Trophoblast cell (in vitro differentiated cells and primary cell): ENCODE results near the gene ZFTA.
A peak's percentile ranks its signal among the peaks of the same experiment; 100 is the strongest.

Experiments used
- DNase-seq, 2 donors: peaks; one replicate each; pipeline ENCODE4 v3.0.0-alpha.2; 2016
- H2AFZ ChIP-seq: 2 replicates; pipeline ENCODE4 v1.6.1; 2013; ENCODE audit warnings: low read length, moderate library complexity, mild to moderate bottlenecking; ENCODE audit not compliant: insufficient read depth, poor library complexity
- H2AK5ac ChIP-seq: 2 replicates; pipeline ENCODE4 v1.6.1; 2013; ENCODE audit warnings: mild to moderate bottlenecking, low read length
- H2BK120ac ChIP-seq: 2 replicates; pipeline ENCODE4 v1.6.1; 2013; ENCODE audit warnings: low read length, mild to moderate bottlenecking, moderate library complexity; ENCODE audit not compliant: insufficient read depth, poor library complexity
- H2BK12ac ChIP-seq: 2 replicates; pipeline ENCODE4 v1.6.1; 2013; ENCODE audit warnings: mild to moderate bottlenecking, low read length, moderate library complexity
- H2BK5ac ChIP-seq: 2 replicates; pipeline ENCODE4 v1.6.1; 2013; ENCODE audit warnings: low read length, low read depth, moderate library complexity, mild to moderate bottlenecking; ENCODE audit not compliant: poor library complexity
- H3K14ac ChIP-seq: 2 replicates; pipeline ENCODE4 v1.6.1; 2013; ENCODE audit warnings: mild to moderate bottlenecking, low read length
- H3K18ac ChIP-seq: 2 replicates; pipeline ENCODE4 v1.6.1; 2013; ENCODE audit warnings: mild to moderate bottlenecking, low read length
- H3K23ac ChIP-seq: 2 replicates; pipeline ENCODE4 v1.6.1; 2013; ENCODE audit warnings: low read length
- H3K27ac ChIP-seq: 2 replicates; pipeline ENCODE4 v1.5.1; 2013; ENCODE audit warnings: low read depth, mild to moderate bottlenecking, inconsistent platforms, low read length, moderate library complexity
- H3K27me3 ChIP-seq: 2 replicates; pipeline ENCODE4 v1.6.1; 2013; ENCODE audit warnings: inconsistent platforms, mild to moderate bottlenecking, low read length, moderate library complexity; ENCODE audit not compliant: insufficient read depth
- H3K36me3 ChIP-seq, 2 experiments: 1 replicate in 1 of 2; 2 replicates in 1 of 2; pipeline ENCODE4 v1.6.1; 2013; ENCODE audit warnings: low read length in 2 of 2, mild to moderate bottlenecking in 2 of 2, moderate library complexity in 1 of 2; ENCODE audit not compliant: insufficient read depth in 2 of 2, control insufficient read depth in 1 of 2
- H3K4ac ChIP-seq: 2 replicates; pipeline ENCODE4 v1.6.1; 2013; ENCODE audit warnings: low read depth, mild to moderate bottlenecking, low read length, moderate library complexity
- H3K4me1 ChIP-seq, 2 experiments: 1 replicate in 1 of 2; 2 replicates in 1 of 2; pipeline ENCODE4 v1.6.1; 2013; ENCODE audit warnings: low read length in 2 of 2, mild to moderate bottlenecking in 2 of 2, moderate library complexity in 1 of 2; ENCODE audit not compliant: insufficient read depth in 2 of 2, control insufficient read depth in 1 of 2
- H3K4me2 ChIP-seq: 2 replicates; pipeline ENCODE4 v1.6.1; 2013; ENCODE audit warnings: inconsistent platforms, mild to moderate bottlenecking, low read length, moderate library complexity
- H3K4me3 ChIP-seq: 2 replicates; pipeline ENCODE4 v1.5.1; 2013; ENCODE audit warnings: mild to moderate bottlenecking, low read depth, low read length, inconsistent platforms
- H3K79me1 ChIP-seq: one replicate; pipeline ENCODE4 v1.6.1; 2013; ENCODE audit warnings: low read length
- H3K79me2 ChIP-seq: 2 replicates; pipeline ENCODE4 v1.6.1; 2013; ENCODE audit warnings: low read length, mild to moderate bottlenecking; ENCODE audit not compliant: control insufficient read depth, insufficient read depth, poor library complexity
- H3K9ac ChIP-seq: 2 replicates; pipeline ENCODE4 v1.6.1; 2013; ENCODE audit warnings: mild to moderate bottlenecking, low read length
- H3K9me3 ChIP-seq: 2 replicates; pipeline ENCODE4 v1.6.1; 2013; ENCODE audit warnings: low read depth, mild to moderate bottlenecking, control low read depth, inconsistent platforms, low read length; ENCODE audit not compliant: insufficient read depth
- H4K12ac ChIP-seq: 2 replicates; pipeline ENCODE4 v1.6.1; 2013; ENCODE audit warnings: low read depth, mild to moderate bottlenecking, low read length, moderate library complexity
- H4K8ac ChIP-seq: 2 replicates; pipeline ENCODE4 v1.6.1; 2013; ENCODE audit warnings: low read depth, mild to moderate bottlenecking, low read length, moderate library complexity
- H4K91ac ChIP-seq: one replicate; pipeline ENCODE4 v1.6.1; 2013; ENCODE audit warnings: low read depth, mild to moderate bottlenecking, low read length, moderate library complexity
- WGBS: extraction: QIAGEN DNeasy Blood & Tissue Kit; methylation state at CpG from one replicate; pipeline ENCODE4 v1.1.7; 2013; ENCODE audit warnings: missing lambda C conversion rate; ENCODE audit not compliant: insufficient read length, insufficient coverage; ENCODE audit errors: extremely low coverage; 5-methylcytosine and 5-hydroxymethylcytosine counted together

ZFTA gene

DNA sequence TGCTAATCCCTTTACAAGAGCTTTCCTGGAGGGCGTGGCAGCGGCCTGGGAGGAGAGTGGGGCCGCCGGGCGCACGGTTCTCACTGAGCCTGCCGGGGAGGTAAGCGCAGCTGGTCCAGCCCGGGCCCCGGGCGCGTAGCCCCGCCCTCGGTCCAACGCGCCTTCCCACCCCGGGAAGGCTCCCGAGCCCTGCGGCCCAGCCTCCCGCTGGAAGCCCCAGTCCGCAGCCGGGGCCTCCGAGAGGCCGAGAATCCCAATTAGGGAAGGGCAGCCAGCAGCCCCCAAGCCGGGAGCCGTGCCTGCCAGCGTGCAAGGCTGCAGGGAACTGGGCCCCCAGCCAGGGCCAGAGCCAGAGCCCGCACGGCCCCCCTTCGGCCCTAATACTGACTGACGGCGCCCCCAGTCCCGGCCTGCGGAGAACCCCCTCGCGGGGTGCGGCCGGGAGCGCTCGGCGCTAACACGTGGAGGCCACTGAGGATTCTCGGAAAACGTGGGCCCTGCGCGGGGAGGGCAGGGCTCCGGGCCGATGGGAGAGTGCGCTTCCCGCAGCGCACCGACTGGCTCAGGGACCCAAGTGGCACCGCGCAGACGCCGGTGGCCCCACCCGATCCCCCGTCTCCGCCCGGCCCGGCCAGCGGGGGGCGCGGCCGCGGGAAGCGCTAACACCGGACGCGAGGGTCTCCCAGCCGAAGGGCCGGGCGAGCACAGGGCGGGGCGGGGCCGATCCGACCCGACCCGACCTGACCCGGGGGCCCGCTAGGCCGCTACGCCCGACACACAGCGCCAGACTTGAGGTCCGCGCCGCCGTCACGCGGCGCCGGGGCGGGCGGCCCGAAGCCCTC lies 5.7 kb downstream of the ZFTA start:
- Histone ChIP-seq H3K79me1 (peaks cover 21% of the 10 kb centered on the region), H3K79me2 (peaks cover 15% of the 10 kb centered on the region), H2BK5ac (no peak overlapping the region), H3K9ac (peak overlapping the region; percentile 20), H4K91ac (peak overlapping the region; percentile 72), H2BK120ac (peak overlapping the region; percentile 49), H2AK5ac (peak overlapping the region; percentile 92), H3K23ac (no peak overlapping the region), H2AFZ (peak overlapping the region; percentile 66), H4K8ac (peak overlapping the region; percentile 86), H3K4me1 (peaks cover 45 to 49% of the 10 kb centered on the region in 2 experiments), H4K12ac (peak overlapping the region; percentile 56), H3K14ac (peak overlapping the region; percentile 76), H3K4me3 (peak overlapping the region; percentile 46), H3K27me3 (no peaks in the 10 kb centered on the region), H3K4ac (peak overlapping the region; percentile 60), H3K27ac (peak overlapping the region; percentile 41), H3K18ac (peak overlapping the region; percentile 87), H3K4me2 (peak overlapping the region; percentile 69), H2BK12ac (peak overlapping the region; percentile 26), H3K36me3 (peaks cover 36 to 52% of the 10 kb centered on the region in 2 experiments), H3K9me3 (no peaks in the 10 kb centered on the region)
- DNase-seq, result peak; percentile 18 to 52
- WGBS, result no CpG with 5 or more reads among the region's 96 CpGs

DNA sequence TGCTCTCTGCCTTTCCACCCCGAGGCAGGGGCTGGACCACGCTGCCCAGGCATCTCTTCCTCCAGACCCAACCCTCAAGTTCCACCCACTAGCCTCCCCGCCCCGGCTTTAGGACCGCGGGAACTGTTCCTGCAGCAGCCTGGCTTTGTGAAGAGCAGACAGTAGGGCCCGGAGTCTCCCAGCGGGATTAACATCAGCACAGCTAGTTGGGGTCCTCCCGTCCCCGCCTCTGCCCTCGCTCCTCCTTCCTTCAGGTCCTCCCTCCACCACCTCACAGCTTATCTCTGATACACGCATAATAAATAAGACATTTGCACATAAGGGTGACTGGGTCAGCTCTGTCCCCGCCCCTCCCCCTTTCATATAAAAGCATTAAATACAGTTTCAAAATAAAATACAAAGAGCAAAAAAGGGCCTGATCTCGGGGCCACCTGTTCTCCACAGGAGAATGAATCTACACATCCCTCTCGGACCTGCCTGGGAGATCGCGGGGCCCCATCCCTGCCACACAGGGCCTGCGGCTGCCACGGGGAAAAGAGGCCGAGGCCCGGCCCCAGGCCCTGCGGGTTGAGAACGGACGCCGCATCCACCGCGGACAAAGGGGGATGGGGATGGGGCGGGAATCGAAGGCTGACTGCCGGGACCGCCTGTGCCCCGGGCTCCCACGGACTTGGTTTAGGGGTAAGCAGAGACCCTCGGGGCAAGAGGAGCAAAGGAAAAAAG lies 6.5 kb downstream of the ZFTA start:
- H4K91ac ChIP-seq, result no peak overlapping the region
- H3K27ac ChIP-seq, result no peak overlapping the region
- no peaks in the 10 kb centered on the region for H3K27me3 ChIP-seq
- peak overlapping the region; percentile 69 for H3K4me2 ChIP-seq
- peak overlapping the region; percentile 76 for H3K14ac ChIP-seq
- no CpG with 5 or more reads among the region's 34 CpGs for WGBS
- peaks cover 19% of the 10 kb centered on the region for H3K79me1 ChIP-seq
- H2AK5ac ChIP-seq, result no peak overlapping the region
- no peaks in the 10 kb centered on the region for H3K9me3 ChIP-seq
- no peak overlapping the region for H3K23ac ChIP-seq
- no peak overlapping the region for H2BK5ac ChIP-seq
- no peak overlapping the region for H2BK120ac ChIP-seq
- DNase-seq, result no peak
- peak overlapping the region; percentile 56 for H4K12ac ChIP-seq
- H3K4ac ChIP-seq, result no peak overlapping the region
- no peak overlapping the region for H3K4me3 ChIP-seq
- H4K8ac ChIP-seq, result peak overlapping the region; percentile 86
- peaks cover 12% of the 10 kb centered on the region for H3K79me2 ChIP-seq
- H3K4me1 ChIP-seq, result peaks cover 42 to 48% of the 10 kb centered on the region in 2 experiments
- no peak overlapping the region for H2BK12ac ChIP-seq
- H2AFZ ChIP-seq, result no peak overlapping the region
- peaks cover 39 to 52% of the 10 kb centered on the region in 2 experiments for H3K36me3 ChIP-seq
- no peak overlapping the region for H3K9ac ChIP-seq
- H3K18ac ChIP-seq, result peak overlapping the region; percentile 5

DNA sequence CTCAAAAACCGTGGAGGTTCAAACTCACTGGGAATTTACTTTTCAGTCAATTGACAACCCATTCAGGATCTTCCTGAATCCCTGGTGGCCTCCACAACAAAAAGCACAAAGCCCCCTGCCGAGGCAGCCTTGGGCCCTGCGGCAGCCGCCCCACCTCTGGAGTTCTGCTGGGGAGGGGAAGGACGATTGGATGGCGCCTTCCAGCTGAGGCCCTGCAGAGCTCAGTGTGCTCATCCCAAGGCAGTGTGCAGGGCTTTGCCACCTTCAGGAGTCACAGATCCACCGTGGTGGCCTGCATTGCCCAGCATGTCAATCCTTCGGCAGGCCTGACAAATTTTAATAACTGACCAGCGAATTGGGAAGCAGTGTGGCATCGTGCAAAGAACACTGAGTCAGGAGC lies 7.4 kb downstream of the ZFTA start:
- H3K23ac ChIP-seq, result no peak overlapping the region
- H3K4me2 ChIP-seq, result no peak overlapping the region
- H3K79me2 ChIP-seq, result peaks cover 8% of the 10 kb centered on the region
- H3K4ac ChIP-seq, result no peak overlapping the region
- H3K4me3 ChIP-seq, result no peak overlapping the region
- no peak overlapping the region for H4K8ac ChIP-seq
- peaks cover 42 to 50% of the 10 kb centered on the region in 2 experiments for H3K36me3 ChIP-seq
- H4K91ac ChIP-seq, result no peak overlapping the region
- H4K12ac ChIP-seq, result peak overlapping the region; percentile 44
- no peak overlapping the region for H3K18ac ChIP-seq
- no peaks in the 10 kb centered on the region for H3K27me3 ChIP-seq
- no CpG with 5 or more reads among the region's 10 CpGs for WGBS
- H3K9ac ChIP-seq, result no peak overlapping the region
- H3K9me3 ChIP-seq, result no peaks in the 10 kb centered on the region
- DNase-seq, result no peak
- H2BK120ac ChIP-seq, result no peak overlapping the region
- H3K4me1 ChIP-seq, result peaks cover 36 to 40% of the 10 kb centered on the region in 2 experiments
- H2BK5ac ChIP-seq, result no peak overlapping the region
- no peak overlapping the region for H3K14ac ChIP-seq
- H3K79me1 ChIP-seq, result peaks cover 19% of the 10 kb centered on the region
- no peak overlapping the region for H3K27ac ChIP-seq
- no peak overlapping the region for H2AK5ac ChIP-seq
- no peak overlapping the region for H2BK12ac ChIP-seq
- H2AFZ ChIP-seq, result no peak overlapping the region

DNA sequence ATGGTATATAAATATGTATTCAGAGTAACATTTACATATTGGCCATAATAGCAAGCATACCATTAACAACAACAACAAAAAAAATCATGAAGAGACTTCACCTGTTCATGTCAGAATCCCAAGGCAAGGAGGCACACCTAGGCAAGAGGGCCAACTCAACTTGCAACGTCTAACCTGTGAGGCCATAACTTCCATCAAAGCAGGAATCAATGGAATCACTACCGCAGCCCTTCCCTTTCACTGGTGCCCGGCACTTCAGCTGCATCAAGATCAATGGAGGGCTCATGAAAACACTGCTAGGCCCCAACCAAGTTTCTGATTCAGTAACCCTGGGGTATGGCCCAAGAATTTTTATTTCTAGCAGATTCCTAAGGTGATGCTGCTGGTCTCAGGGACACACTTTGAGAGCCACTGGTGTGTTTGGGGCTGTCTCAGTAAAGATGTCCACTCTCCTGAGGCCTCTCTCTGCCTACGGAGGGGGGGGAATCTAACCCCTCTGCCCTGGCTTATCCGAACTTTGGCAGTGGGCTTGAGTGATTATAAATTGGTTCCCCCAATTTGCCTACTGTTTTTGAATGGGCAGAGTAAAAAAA lies 8.0 kb downstream of the ZFTA start:
- no peak for DNase-seq
- no peak overlapping the region for H4K8ac ChIP-seq
- H2BK12ac ChIP-seq, result no peak overlapping the region
- H2AFZ ChIP-seq, result no peak overlapping the region
- H3K79me2 ChIP-seq, result peaks cover 8% of the 10 kb centered on the region
- peak overlapping the region; percentile 7 for H3K9ac ChIP-seq
- no CpG with 5 or more reads among the region's 5 CpGs for WGBS
- H2AK5ac ChIP-seq, result no peak overlapping the region
- H3K36me3 ChIP-seq, result peaks cover 38 to 44% of the 10 kb centered on the region in 2 experiments
- no peak overlapping the region for H3K18ac ChIP-seq
- no peak overlapping the region for H4K12ac ChIP-seq
- no peak overlapping the region for H3K27ac ChIP-seq
- no peak overlapping the region for H3K4me2 ChIP-seq
- no peak overlapping the region for H2BK120ac ChIP-seq
- H3K9me3 ChIP-seq, result no peaks in the 10 kb centered on the region
- H3K14ac ChIP-seq, result no peak overlapping the region
- peaks cover 19% of the 10 kb centered on the region for H3K79me1 ChIP-seq
- H3K23ac ChIP-seq, result no peak overlapping the region
- H3K4me3 ChIP-seq, result no peak overlapping the region
- no peak overlapping the region for H2BK5ac ChIP-seq
- H4K91ac ChIP-seq, result no peak overlapping the region
- H3K4me1 ChIP-seq, result peaks cover 31 to 36% of the 10 kb centered on the region in 2 experiments
- no peaks in the 10 kb centered on the region for H3K27me3 ChIP-seq
- no peak overlapping the region for H3K4ac ChIP-seq
